GM10266 (cell line): ENCODE results near the gene HTR2B.
"Not testable (repeated sequence)": the region's sequence is repeated elsewhere in the genome, so short reads cannot be mapped to it uniquely, and the experiment has no call there.

Experiments used
- DNase-seq: peaks from one replicate; pipeline ENCODE4 v3.0.0; 2012; ENCODE audit errors: extremely low spot score
- TF ChIP-seq, protein P1 (sequence below): IDR thresholded peaks from 2 replicates; pipeline ENCODE4 v1.5.1; 2012; ENCODE audit warnings: mild to moderate bottlenecking, low read depth; ENCODE audit not compliant: control insufficient read depth, insufficient read depth; ENCODE audit errors: missing control alignments

HTR2B gene

DNA sequence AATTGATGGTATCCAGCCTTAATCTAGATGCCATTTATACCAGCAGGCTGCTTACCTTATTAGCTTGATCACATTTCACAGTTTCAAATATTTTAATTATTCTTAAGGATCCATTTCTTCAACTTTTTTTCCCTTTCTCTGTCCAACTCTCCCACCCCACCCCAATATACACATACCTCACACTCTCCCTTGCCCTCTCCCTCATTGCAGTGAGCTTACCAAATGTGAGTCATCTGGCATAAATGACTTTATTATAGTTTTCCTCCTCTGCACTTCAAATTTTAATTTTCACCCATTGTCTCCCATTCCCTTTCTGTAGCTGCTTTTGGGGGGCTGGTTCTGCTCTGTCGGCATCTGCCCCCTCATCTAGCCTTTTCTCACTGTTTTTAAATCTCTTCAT, 12.9 kb downstream of the HTR2B start:
- TF ChIP-seq, protein P1, sequence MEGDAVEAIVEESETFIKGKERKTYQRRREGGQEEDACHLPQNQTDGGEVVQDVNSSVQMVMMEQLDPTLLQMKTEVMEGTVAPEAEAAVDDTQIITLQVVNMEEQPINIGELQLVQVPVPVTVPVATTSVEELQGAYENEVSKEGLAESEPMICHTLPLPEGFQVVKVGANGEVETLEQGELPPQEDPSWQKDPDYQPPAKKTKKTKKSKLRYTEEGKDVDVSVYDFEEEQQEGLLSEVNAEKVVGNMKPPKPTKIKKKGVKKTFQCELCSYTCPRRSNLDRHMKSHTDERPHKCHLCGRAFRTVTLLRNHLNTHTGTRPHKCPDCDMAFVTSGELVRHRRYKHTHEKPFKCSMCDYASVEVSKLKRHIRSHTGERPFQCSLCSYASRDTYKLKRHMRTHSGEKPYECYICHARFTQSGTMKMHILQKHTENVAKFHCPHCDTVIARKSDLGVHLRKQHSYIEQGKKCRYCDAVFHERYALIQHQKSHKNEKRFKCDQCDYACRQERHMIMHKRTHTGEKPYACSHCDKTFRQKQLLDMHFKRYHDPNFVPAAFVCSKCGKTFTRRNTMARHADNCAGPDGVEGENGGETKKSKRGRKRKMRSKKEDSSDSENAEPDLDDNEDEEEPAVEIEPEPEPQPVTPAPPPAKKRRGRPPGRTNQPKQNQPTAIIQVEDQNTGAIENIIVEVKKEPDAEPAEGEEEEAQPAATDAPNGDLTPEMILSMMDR = no peak
- no peak for DNase-seq

DNA sequence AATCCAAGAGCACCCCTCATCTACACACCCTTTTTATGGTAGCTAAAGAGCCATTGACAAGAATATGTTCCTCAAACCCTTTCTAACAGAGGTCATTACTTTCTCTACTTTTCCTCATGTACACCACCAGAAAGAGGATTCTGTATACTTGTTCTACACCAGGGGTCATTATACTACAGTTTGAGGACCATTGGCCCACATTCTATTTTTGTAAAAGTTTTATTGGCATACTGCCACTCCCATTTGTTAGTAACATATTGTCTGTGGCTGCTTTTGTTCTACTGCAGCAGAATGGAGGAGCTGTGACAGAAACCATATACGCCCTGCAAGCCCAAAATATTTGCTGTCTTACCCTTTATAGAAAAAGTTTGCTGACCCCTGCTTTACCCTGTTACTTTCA, 14.3 kb downstream of the HTR2B start:
- TF ChIP-seq, protein P1 = peak; percentile 14
- no peak for DNase-seq

DNA sequence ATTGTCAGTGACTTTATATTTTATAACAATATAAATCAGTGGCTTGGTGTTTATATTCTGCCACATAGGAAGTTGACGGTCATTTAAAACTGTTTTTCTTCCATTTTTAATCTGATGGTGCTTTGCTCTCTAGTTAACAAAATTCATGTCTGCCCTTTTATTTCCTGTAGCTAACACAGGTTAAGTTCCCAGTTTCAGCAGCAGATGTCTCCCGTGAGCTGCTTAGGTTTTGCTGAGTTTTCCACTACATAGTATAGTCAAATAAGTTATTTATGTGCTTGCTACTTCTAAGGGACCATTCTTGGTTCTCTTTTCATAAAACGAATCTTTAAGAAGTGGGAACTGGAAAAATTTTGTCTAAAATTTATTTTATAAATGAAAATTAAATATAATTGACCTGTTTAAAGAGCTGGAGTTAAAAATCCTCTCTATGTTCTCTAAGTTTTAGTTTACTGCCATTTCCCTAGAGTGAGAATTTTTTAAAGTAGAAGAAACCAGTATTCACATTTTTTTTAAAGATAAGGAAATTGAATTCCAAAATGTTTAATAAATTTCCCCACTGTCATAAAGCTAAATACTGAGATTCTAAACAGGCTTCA, 20.6 kb downstream of the HTR2B start:
- peak; percentile 49 for DNase-seq
- TF ChIP-seq, protein P1 = peak; percentile 85

DNA sequence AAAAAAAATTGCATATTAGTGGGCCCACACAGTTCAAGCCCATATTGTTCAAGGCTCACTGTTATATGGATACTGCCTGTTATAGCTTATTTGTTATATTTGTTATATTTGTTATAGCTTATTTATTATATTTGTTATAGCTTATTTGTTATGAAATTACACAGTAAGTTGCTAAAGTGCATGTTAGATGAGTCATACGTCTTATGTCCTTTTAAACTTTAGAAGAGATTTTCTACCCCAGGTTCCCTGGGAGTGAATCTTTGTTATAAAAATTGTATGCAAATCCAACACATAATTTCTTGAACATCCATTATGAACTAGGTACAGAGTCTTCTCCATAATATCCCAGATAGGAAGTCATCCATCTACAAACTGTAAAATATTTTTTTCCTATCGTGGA, 22.1 kb downstream of the HTR2B start:
- no peak for DNase-seq
- TF ChIP-seq, protein P1 = no peak

DNA sequence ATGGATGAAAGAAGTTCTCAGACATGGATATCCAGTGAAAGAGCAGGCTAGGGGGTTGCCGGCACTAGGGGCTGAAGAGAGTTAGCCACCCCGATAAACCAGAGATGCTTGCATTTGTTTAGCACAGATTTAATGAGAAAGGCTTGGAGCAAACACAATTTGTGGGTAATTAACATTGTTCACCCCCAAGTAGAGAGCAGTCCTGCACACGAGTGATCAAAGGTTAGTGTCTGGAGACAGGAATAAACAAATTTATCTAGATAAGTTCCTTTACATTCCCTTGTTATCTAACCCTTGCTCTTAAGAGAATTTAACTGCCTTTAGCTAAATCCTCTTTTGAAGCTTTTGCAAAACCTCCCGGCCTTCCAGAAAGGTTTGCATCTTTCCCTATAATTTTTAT, 23.9 kb downstream of the HTR2B start:
- TF ChIP-seq, protein P1 = no peak
- DNase-seq = no peak

DNA sequence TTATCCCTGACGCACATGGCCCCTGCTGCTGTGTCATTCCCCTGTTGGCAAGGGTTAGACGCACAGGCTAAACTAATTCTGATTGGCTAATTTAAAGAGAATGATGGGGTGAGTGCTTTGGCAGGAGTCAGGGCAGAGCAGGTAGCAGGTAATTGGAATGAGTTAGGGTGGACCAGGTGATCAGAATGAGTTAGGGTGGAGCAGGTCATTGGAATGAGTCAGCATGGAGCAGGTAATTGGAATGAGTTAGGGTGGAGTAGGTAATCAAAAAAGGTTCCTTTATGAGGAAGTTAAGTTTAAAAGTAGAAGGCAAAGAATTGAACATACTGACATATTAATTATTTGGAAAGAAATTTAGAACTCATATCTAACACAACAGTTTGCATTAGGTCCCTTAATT, 24.5 kb downstream of the HTR2B start:
- not testable (repeated sequence) for DNase-seq

DNA sequence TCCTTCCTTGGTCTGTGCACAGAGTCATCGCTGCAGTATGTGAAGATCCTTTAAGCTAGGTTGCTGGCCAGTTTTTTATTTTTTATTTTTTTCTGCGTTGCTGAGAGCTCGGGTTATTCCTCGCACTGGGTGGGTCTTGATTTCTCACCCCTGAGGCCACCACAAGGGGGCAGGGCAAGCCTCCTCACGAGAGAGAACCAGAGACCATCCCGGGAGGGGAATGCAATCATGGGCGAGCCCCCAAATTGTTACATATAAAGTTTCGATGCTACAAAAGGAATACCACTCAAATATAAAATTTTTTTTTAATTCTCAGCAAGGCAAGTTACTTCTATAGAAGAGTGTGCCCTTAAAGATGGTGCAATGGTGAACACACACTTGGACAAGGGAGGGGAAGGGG, 24.9 kb downstream of the HTR2B start:
- TF ChIP-seq, protein P1 = no peak
- DNase-seq = no peak
